GM12873 (cell line): ENCODE measurements around the gene NDUFB4.

Experiments used
- CTCF ChIP-seq: IDR thresholded peaks from 2 replicates; pipeline ENCODE4 v1.5.1; 2012; ENCODE audit warnings: low read depth, mild to moderate bottlenecking, moderate library complexity, low read length, control low read depth; ENCODE audit not compliant: insufficient read depth; ENCODE audit errors: missing control alignments

Gene NDUFB4

GRCh38 chr3:120636795-120637401, 40.8 kb downstream of the NDUFB4 start:
- no peak for TF ChIP-seq CTCF

GRCh38 chr3:120637851-120638559, 41.9 kb downstream of the NDUFB4 start:
- TF ChIP-seq CTCF, result no peak

- no peak for TF ChIP-seq CTCF
Measured at GRCh38 chr3:120640231-120640630, 44.1 kb downstream of the NDUFB4 start.

- no peak for TF ChIP-seq CTCF
Measured at GRCh38 chr3:120641696-120642246, 45.6 kb downstream of the NDUFB4 start.

DNA sequence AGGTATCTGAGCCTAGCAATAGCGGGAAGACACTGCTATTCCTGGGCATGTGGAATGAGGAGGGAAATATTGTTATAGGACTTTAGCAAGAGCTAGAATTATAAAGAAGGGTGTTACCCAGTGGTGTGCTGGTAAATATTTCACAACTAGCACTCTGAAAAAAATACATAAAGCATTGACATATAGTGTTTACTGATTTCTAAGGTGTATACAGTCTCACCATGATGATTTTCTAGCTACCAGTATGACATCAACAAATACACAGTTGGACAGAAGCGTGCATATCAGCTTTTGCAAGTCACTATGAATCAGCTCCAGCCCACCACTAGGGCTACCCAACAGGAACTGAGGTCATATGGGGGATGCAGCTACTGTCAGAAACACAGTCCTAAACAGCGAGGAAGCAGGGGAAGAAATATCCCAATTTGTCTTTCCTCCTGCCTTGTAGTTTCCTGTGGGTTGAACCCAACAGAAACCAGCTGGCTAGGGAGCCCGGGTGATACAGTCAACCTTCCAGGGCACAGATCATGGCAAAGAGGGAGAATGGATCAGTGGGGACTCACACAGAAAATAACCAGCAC, 46.3 kb downstream of the NDUFB4 start:
- no peak for TF ChIP-seq CTCF

GRCh38 chr3:120645083-120645845, 49.1 kb downstream of the NDUFB4 start:
- no peak for TF ChIP-seq CTCF

GRCh38 chr3:120646771-120647432, 50.8 kb downstream of the NDUFB4 start:
- TF ChIP-seq CTCF, result no peak
